BE2C (cell line): Measurements from ENCODE around the gene AFF1.
"Not testable (repeated sequence)": the region's sequence is repeated elsewhere in the genome, so short reads cannot be mapped to it uniquely, and the experiment has no call there.

ENCODE experiments used
- DNase-seq: peaks from one replicate; pipeline ENCODE4 v3.0.0-alpha.2; 2020
- H3K27me3 ChIP-seq: fragments of 250-450 bp; sonication (Bioruptor Pico); 2 replicates; pipeline ENCODE4 v1.5.1; 2020; ENCODE audit warnings: mild to moderate bottlenecking
- H3K36me3 ChIP-seq: fragments of 250-450 bp; sonication (Bioruptor Pico); 2 replicates; pipeline ENCODE4 v1.5.1; 2020; ENCODE audit warnings: mild to moderate bottlenecking
- H3K4me1 ChIP-seq: fragments of 250-450 bp; sonication (Bioruptor Pico); 2 replicates; pipeline ENCODE4 v1.5.1; 2020
- H3K4me3 ChIP-seq: 2 replicates; pipeline ENCODE4 v1.5.1; 2011; ENCODE audit warnings: low read depth, low read length
- H3K9me3 ChIP-seq: fragments of 250-450 bp; sonication (Bioruptor Pico); 2 replicates; pipeline ENCODE4 v1.5.1; 2020
- CTCF ChIP-seq: IDR thresholded peaks from 2 replicates; pipeline ENCODE4 v1.5.1; 2012; ENCODE audit warnings: mild to moderate bottlenecking, low read depth, low read length

Gene AFF1

GRCh38 chr4:87077914-87078585 lies 143.2 kb downstream of the AFF1 start:
- H3K4me1 ChIP-seq: peaks cover 38% of the 10 kb centered on the region
- no peak for TF ChIP-seq CTCF
- no peak overlapping the region for H3K4me3 ChIP-seq

GRCh38 chr4:87078987-87079486 lies 144.2 kb downstream of the AFF1 start:
- H3K4me1 ChIP-seq: peaks cover 32% of the 10 kb centered on the region

More at GRCh38 chr4:87077914-87078585, 143.2 kb downstream of the AFF1 start:
- H3K36me3 ChIP-seq: no peaks in the 10 kb centered on the region
- H3K9me3 ChIP-seq: no peaks in the 10 kb centered on the region
- no peaks in the 10 kb centered on the region for H3K27me3 ChIP-seq
- no peak for DNase-seq

GRCh38 chr4:87079967-87080366 lies 145.2 kb downstream of the AFF1 start:
- Histone ChIP-seq H3K9me3 (no peaks in the 10 kb centered on the region), H3K4me3 (no peak overlapping the region)

More at GRCh38 chr4:87078987-87079486, 144.2 kb downstream of the AFF1 start:
- no peaks in the 10 kb centered on the region for H3K27me3 ChIP-seq
- no peaks in the 10 kb centered on the region for H3K36me3 ChIP-seq
- no peak overlapping the region for H3K4me3 ChIP-seq
- no peaks in the 10 kb centered on the region for H3K9me3 ChIP-seq
- no peak for DNase-seq
- no peak for TF ChIP-seq CTCF

GRCh38 chr4:87080462-87080861 lies 145.7 kb downstream of the AFF1 start:
- no peak for TF ChIP-seq CTCF

More at GRCh38 chr4:87079967-87080366, 145.2 kb downstream of the AFF1 start:
- TF ChIP-seq CTCF: no peak
- Histone ChIP-seq H3K27me3 (no peaks in the 10 kb centered on the region), H3K4me1 (peaks cover 23% of the 10 kb centered on the region), H3K36me3 (no peaks in the 10 kb centered on the region; the same call in 1 of the 2 replicates)
- no peak for DNase-seq

GRCh38 chr4:87081826-87082225 lies 147.0 kb downstream of the AFF1 start:
- Histone ChIP-seq H3K36me3 (peaks cover 6% of the 10 kb centered on the region), H3K4me1 (peaks cover 7% of the 10 kb centered on the region), H3K27me3 (no peaks in the 10 kb centered on the region), H3K9me3 (no peaks in the 10 kb centered on the region), H3K4me3 (no peak overlapping the region)
- TF ChIP-seq CTCF: no peak
- no peak for DNase-seq

More at GRCh38 chr4:87080462-87080861, 145.7 kb downstream of the AFF1 start:
- Histone ChIP-seq H3K36me3 (no peaks in the 10 kb centered on the region; the same call in 1 of the 2 replicates), H3K9me3 (no peaks in the 10 kb centered on the region), H3K4me3 (no peak overlapping the region), H3K27me3 (no peaks in the 10 kb centered on the region), H3K4me1 (peaks cover 19% of the 10 kb centered on the region)
- DNase-seq: no peak

GRCh38 chr4:87085732-87086131 lies 150.9 kb downstream of the AFF1 start:
- DNase-seq, H3K4me3 ChIP-seq, H3K9me3 ChIP-seq, H3K27me3 ChIP-seq, H3K4me1 ChIP-seq: not testable (repeated sequence)
- H3K36me3 ChIP-seq: peaks cover 10% of the 10 kb centered on the region
